A549 (cell line): Measurements from ENCODE around the gene DLG2. TPM values are rescaled to one million over a fixed set of nuclear protein-coding genes. Genes with fewer than 3 reads are reported as not detected.

Experiments
- ATAC-seq, 2 experiments: fragments of 200-7000 bp in 1 of 2; fragments of >200 bp in 1 of 2; cut with Nextera tagmentation in 1 of 2; cut with Tn5 transposase in 1 of 2; 3 replicates each; pipeline versions ENCODE4 v1.8.0 to v1.9.1; 2018 to 2020; ENCODE audit warnings: mild to moderate bottlenecking in 1 of 2, moderate library complexity in 1 of 2
- CTCF ChIA-PET: fragments of 300-600 bp; sonication (Branson Sonifier 250); formaldehyde crosslinking; extraction: SDS; loops from one replicate; lab custom pipeline; 2021; ENCODE audit warnings: antibody characterized with exemption, inconsistent platforms; lab: Yijun Ruan, JAX
- POLR2A ChIA-PET: fragments of 350-600 bp; formaldehyde crosslinking; extraction: SDS; loops from one replicate; lab custom pipeline; 2021; ENCODE audit warnings: antibody characterized with exemption, inconsistent platforms; lab: Yijun Ruan, JAX
- DNase-seq, 2 experiments: peaks; one replicate each; pipeline versions ENCODE4 v3.0.0 to v3.0.0-alpha.2; 2011 to 2016; ENCODE audit warnings: low read depth in 1 of 2, low spot score in 1 of 2
- FAIRE-seq: peaks from 2 replicates; lab custom pipeline; 2011; peaks lifted over from hg19 to GRCh38; lab: Jason Lieb, UNC
- H3K27ac ChIP-seq, 2 experiments: fragments of >200 bp; sonication (Bioruptor Twin); formaldehyde crosslinking; 3 replicates each; pipeline ENCODE4 v1.5.1; 2016 to 2017
- H3K4me1 ChIP-seq: fragments of >200 bp; sonication (Bioruptor Twin); formaldehyde crosslinking; 3 replicates; pipeline ENCODE4 v1.6.1; 2016
- H3K4me2 ChIP-seq: fragments of >200 bp; sonication (Bioruptor Twin); formaldehyde crosslinking; 3 replicates; pipeline ENCODE4 v1.6.1; 2016
- H3K4me3 ChIP-seq: fragments of >200 bp; sonication (Bioruptor Twin); formaldehyde crosslinking; 3 replicates; pipeline ENCODE4 v1.5.1; 2016
- H3K9me3 ChIP-seq: fragments of >200 bp; sonication (Bioruptor Twin); formaldehyde crosslinking; 3 replicates; pipeline ENCODE4 v1.6.1; 2016
- BHLHE40 ChIP-seq: IDR thresholded peaks from 2 replicates; pipeline ENCODE4 v1.6.1; 2012; ENCODE audit warnings: low read depth, low read length, inconsistent platforms
- CBX2 ChIP-seq: fragments of 200-600 bp; sonication (generic); IDR thresholded peaks from 2 replicates; pipeline ENCODE4 v1.6.1; 2016; ENCODE audit warnings: low read depth, mild to moderate bottlenecking, borderline replicate concordance
- CBX8 ChIP-seq: fragments of 200-600 bp; sonication (generic); IDR thresholded peaks from 2 replicates; pipeline ENCODE4 v1.6.1; 2016
- CHD2 ChIP-seq: fragments of 150-350 bp; IDR thresholded peaks from 2 replicates; pipeline ENCODE4 v1.6.1; 2014; ENCODE audit warnings: low read length; ENCODE audit not compliant: partially characterized antibody
- CHD4 ChIP-seq: fragments of 200-600 bp; sonication (generic); IDR thresholded peaks from 2 replicates; pipeline ENCODE4 v1.6.1; 2016; ENCODE audit warnings: antibody characterized with exemption, mild to moderate bottlenecking, borderline replicate concordance
- E2F6 ChIP-seq: IDR thresholded peaks from 2 replicates; pipeline ENCODE4 v1.6.1; 2012; ENCODE audit warnings: low read depth, borderline replicate concordance
- EHF ChIP-seq: fragments of 250-450 bp; sonication (Bioruptor Pico); IDR thresholded peaks from 2 replicates; pipeline ENCODE4 v1.5.0; 2020; ENCODE audit warnings: mild to moderate bottlenecking
- EHMT2 ChIP-seq: fragments of 200-600 bp; sonication (generic); IDR thresholded peaks from 2 replicates; pipeline ENCODE4 v1.6.1; 2016; ENCODE audit warnings: antibody characterized with exemption, low read depth, mild to moderate bottlenecking, moderate library complexity
- ELK1 ChIP-seq: fragments of 150-350 bp; IDR thresholded peaks from 2 replicates; pipeline ENCODE4 v1.6.1; 2014; ENCODE audit warnings: low read depth, mild to moderate bottlenecking, low read length
- ESRRA ChIP-seq: fragments of 150-350 bp; IDR thresholded peaks from 2 replicates; pipeline ENCODE4 v1.6.1; 2014; ENCODE audit warnings: mild to moderate bottlenecking, low read length, borderline replicate concordance
- FOSL2 ChIP-seq, 2 experiments: fragments of 450-650 bp in 1 of 2; fragments of >200 bp in 1 of 2; sonication (Bioruptor Twin) in 1 of 2; formaldehyde crosslinking; IDR thresholded peaks; 2 replicates each; pipeline versions ENCODE4 v1.5.0 to v1.6.1; 2016 to 2020; ENCODE audit warnings: mild to moderate bottlenecking in 1 of 2, moderate library complexity in 1 of 2
- HDAC2 ChIP-seq: fragments of 200-600 bp; sonication (generic); IDR thresholded peaks from 2 replicates; pipeline ENCODE4 v1.6.1; 2016
- HES2 ChIP-seq: fragments of >200 bp; sonication (Bioruptor Twin); formaldehyde crosslinking; IDR thresholded peaks from 2 replicates; pipeline ENCODE4 v1.6.1; 2016
- HOXB13 ChIP-seq: fragments of 250-450 bp; sonication (Bioruptor Pico); IDR thresholded peaks from 2 replicates; pipeline ENCODE4 v1.5.0; 2020; ENCODE audit warnings: low read depth, mild to moderate bottlenecking, moderate library complexity
- JUN ChIP-seq, 2 experiments: fragments of >200 bp; sonication (Bioruptor Twin); formaldehyde crosslinking; IDR thresholded peaks; 2 replicates in 1 of 2; 3 replicates in 1 of 2; pipeline ENCODE4 v1.6.1; 2016 to 2017
- JUNB ChIP-seq: fragments of >200 bp; sonication (Bioruptor Twin); formaldehyde crosslinking; IDR thresholded peaks from 2 replicates; pipeline ENCODE4 v1.6.1; 2016
- MAZ ChIP-seq: fragments of 150-350 bp; IDR thresholded peaks from 2 replicates; pipeline ENCODE4 v1.6.1; 2014; ENCODE audit warnings: antibody characterized with exemption, low read depth, low read length, borderline replicate concordance
- NPAS2 ChIP-seq: fragments of 250-450 bp; sonication (Bioruptor Pico); IDR thresholded peaks from 2 replicates; pipeline ENCODE4 v1.8.0; 2022; ENCODE audit warnings: mild to moderate bottlenecking, moderate library complexity, borderline replicate concordance
- PHF8 ChIP-seq: fragments of 200-600 bp; sonication (generic); IDR thresholded peaks from 2 replicates; pipeline ENCODE4 v1.6.1; 2016; ENCODE audit warnings: low read depth, mild to moderate bottlenecking, antibody characterized with exemption, moderate library complexity, borderline replicate concordance
- POLR2AphosphoS2 ChIP-seq: conservative IDR thresholded peaks from 2 replicates; pipeline ENCODE4 v1.6.1; 2012; ENCODE audit warnings: low read length, improper control_type of control experiment, inconsistent platforms
- RAD21 ChIP-seq, 2 experiments: fragments of >200 bp in 1 of 2; sonication (Bioruptor Twin) in 1 of 2; formaldehyde crosslinking in 1 of 2; IDR thresholded peaks in 1 of 2; conservative IDR thresholded peaks in 1 of 2; 2 replicates in 1 of 2; 3 replicates in 1 of 2; pipeline ENCODE4 v1.6.1; 2012 to 2018; ENCODE audit warnings: inconsistent platforms in 1 of 2
- RARB ChIP-seq: fragments of 250-450 bp; sonication (Bioruptor Pico); IDR thresholded peaks from 2 replicates; pipeline ENCODE4 v1.8.0; 2021; ENCODE audit warnings: mild to moderate bottlenecking, moderate library complexity
- RFX5 ChIP-seq: fragments of 450-650 bp; IDR thresholded peaks from 2 replicates; pipeline ENCODE4 v1.7.1; 2014; ENCODE audit warnings: antibody characterized with exemption, mild to moderate bottlenecking, moderate library complexity
- RNF2 ChIP-seq: fragments of 200-600 bp; sonication (generic); IDR thresholded peaks from 2 replicates; pipeline ENCODE4 v1.6.1; 2016; ENCODE audit warnings: low read depth, mild to moderate bottlenecking, antibody characterized with exemption, moderate library complexity, borderline replicate concordance
- SMC3 ChIP-seq: fragments of >200 bp; sonication (Bioruptor Twin); formaldehyde crosslinking; IDR thresholded peaks from 3 replicates; pipeline ENCODE4 v1.6.1; 2018; ENCODE audit warnings: inconsistent platforms
- TP53 ChIP-seq: fragments of 250-450 bp; sonication (Bioruptor Pico); IDR thresholded peaks from 2 replicates; pipeline ENCODE4 v1.5.0; 2021; ENCODE audit warnings: mild to moderate bottlenecking, moderate library complexity
- ZFP36 ChIP-seq: fragments of 450-650 bp; IDR thresholded peaks from 2 replicates; pipeline ENCODE4 v1.6.1; 2014; ENCODE audit warnings: borderline replicate concordance; ENCODE audit not compliant: partially characterized antibody
- ZSCAN20 ChIP-seq: fragments of 250-450 bp; sonication (Bioruptor Pico); IDR thresholded peaks from 2 replicates; pipeline ENCODE4 v1.8.0; 2022; ENCODE audit warnings: mild to moderate bottlenecking, moderate library complexity
- WGBS: methylation state at CpG from one replicate; pipeline ENCODE4 v1.1.6; 2017; ENCODE audit errors: missing lambda C conversion rate; 5-methylcytosine and 5-hydroxymethylcytosine counted together
- polyA plus RNA-seq, 4 experiments: library from polyadenylated mRNA; depleted of rRNA in 3 of 4; stranded (reverse); fragments of >200 nt; fragmentation: RNase III in 1 of 4; extraction: RNeasy Plus Mini Kit Qiagen cat#74134 plus additional on column Dnase treatment in 1 of 4; gene quantifications; 2 replicates in 3 of 4; 3 replicates in 1 of 4; pipeline ENCODE4 v1.2.3, GENCODE V29; 2011 to 2017

DLG2 gene
- polyA plus RNA-seq, 2 of the 4 experiments (the other 2 are of a cell fraction): 0.26 to 0.79 TPM

GRCh38 chr11:84886344-84886743 lies 740.8 kb downstream of the DLG2 start:
- Histone ChIP-seq H3K4me3 (no peak overlapping the region), H3K4me2 (no peak overlapping the region), H3K9me3 (no peaks in the 10 kb centered on the region), H3K4me1 (no peaks in the 10 kb centered on the region), H3K27ac (no peak overlapping the region)
- no peak for FAIRE-seq
- ChIA-PET POLR2A (no interaction called here), CTCF (no interaction called here)
- 5% methylated on average over 1 of the region's 1 CpG for WGBS
- DNase-seq: no peak
- TF ChIP-seq ESRRA: no peak
- TF ChIP-seq POLR2AphosphoS2: no peak
- no peak for TF ChIP-seq RFX5
- TF ChIP-seq EHF: no peak
- TF ChIP-seq JUNB: no peak
- no peak for TF ChIP-seq FOSL2 (IDR thresholded peaks at IDR 0.05)
- TF ChIP-seq FOSL2 (CRISPR knock-in tag; IDR thresholded peaks at IDR 0.05): no peak
- no peak for TF ChIP-seq HOXB13 (CRISPR knock-in tag)
- no peak for TF ChIP-seq RARB (CRISPR knock-in tag)
- TF ChIP-seq CHD4: no peak
- TF ChIP-seq JUN (IDR thresholded peaks at IDR 0.05): no peak
- TF ChIP-seq SMC3: no peak
- TF ChIP-seq HES2: no peak
- no peak for TF ChIP-seq CHD2
- TF ChIP-seq ZFP36: no peak
- no peak for TF ChIP-seq ZSCAN20
- TF ChIP-seq BHLHE40: no peak
- TF ChIP-seq CBX2: no peak
- no peak for ATAC-seq

GRCh38 chr11:84884836-84885235 lies 742.3 kb downstream of the DLG2 start:
- DNase-seq (no peak), FAIRE-seq (no peak), ATAC-seq (no peak)
- POLR2A ChIA-PET: no interaction called here
- 43% methylated on average over 2 of the region's 2 CpGs for WGBS
- H3K27ac ChIP-seq: no peak overlapping the region
- TF ChIP-seq RAD21 (conservative IDR thresholded peaks at IDR 0.05 in 1 of 2, IDR thresholded peaks at IDR 0.05 in 1 of 2) (no peak), CBX8 (no peak), ELK1 (no peak), MAZ (no peak), CHD2 (no peak), POLR2AphosphoS2 (no peak), HOXB13 (CRISPR knock-in tag) (no peak), HDAC2 (no peak), TP53 (CRISPR knock-in tag) (no peak), EHMT2 (no peak), PHF8 (no peak), E2F6 (no peak), RNF2 (no peak), NPAS2 (CRISPR knock-in tag) (no peak), EHF (no peak)
- H3K9me3 ChIP-seq: no peaks in the 10 kb centered on the region
- no peak overlapping the region for H3K4me2 ChIP-seq
- no peak overlapping the region for H3K4me3 ChIP-seq
- CTCF ChIA-PET: interaction anchor here (0.6 kb wide), 1 partner anchor 55 kb away, joined by 3 read pairs; no protein-coding TSS in a partner anchor
- H3K4me1 ChIP-seq: no peaks in the 10 kb centered on the region
